DMS153 treated with DMSO at 0.1 percent for 48 hours (cell line): ENCODE measurements around the gene KCNJ18.
"Not testable (repeated sequence)": the region's sequence is repeated elsewhere in the genome, so short reads cannot be mapped to it uniquely, and the experiment has no call there.

Experiments
- DNase-seq: peaks from one replicate; lab custom pipeline; 2025; ENCODE audit not compliant: unreplicated experiment; lab: John Stamatoyannopoulos, UW

KCNJ18 gene

GRCh38 chr17:21749696-21750531 is 57.6 kb downstream of the KCNJ18 start:
- not testable (repeated sequence) for DNase-seq

- DNase-seq = not testable (repeated sequence)
Measured at GRCh38 chr17:21751111-21751510, 58.8 kb downstream of the KCNJ18 start.
